GM19025 (cell line): ENCODE measurements around the gene SLC12A8.
A peak's percentile ranks its signal among the peaks of the same experiment; 100 is the strongest.

Experiments used
- ATAC-seq: cut with Tn5 transposase; IDR thresholded peaks from one replicate; pipeline ENCODE4 v1.9.1; 2021; ENCODE audit warnings: mild to moderate bottlenecking, low read depth, moderate library complexity; ENCODE audit not compliant: unreplicated experiment

Gene SLC12A8

DNA sequence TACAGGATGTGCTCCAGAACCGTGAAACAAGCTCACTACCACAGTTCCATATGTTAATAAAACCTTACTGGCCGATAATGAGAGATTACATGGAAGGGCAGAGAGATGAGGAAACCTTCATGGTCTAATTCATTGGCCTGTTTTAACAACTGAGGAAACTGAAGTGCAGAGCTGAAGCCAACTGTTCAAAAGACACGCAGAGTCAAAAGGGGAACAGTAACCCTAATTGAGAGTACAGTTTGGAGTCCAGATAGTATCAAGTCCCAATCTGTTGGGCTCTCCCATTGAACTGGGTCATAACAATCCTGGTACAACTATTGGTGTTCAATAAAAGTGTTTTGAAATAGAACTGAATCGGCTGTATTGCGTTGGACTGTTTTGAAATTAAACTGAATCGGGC is 69.6 kb downstream of the SLC12A8 start:
- no peak for ATAC-seq

DNA sequence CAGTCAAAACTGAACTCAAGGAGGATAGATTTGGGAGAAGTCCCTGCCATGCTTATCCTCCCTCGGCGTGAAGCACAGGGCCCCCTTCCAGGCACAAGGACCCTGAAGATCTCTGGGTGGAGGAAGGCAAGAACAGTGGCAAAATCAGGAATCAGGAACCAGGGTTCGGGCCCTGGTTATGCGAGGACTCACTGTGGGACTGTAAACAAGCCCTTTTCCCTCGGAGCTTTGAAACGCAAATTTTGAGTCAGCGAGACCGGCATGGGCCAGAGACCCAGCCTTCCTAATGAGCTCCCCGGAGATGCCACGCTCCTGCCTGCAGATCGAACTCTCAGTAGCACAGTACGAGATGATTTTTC is 70.1 kb downstream of the SLC12A8 start:
- no peak for ATAC-seq

DNA sequence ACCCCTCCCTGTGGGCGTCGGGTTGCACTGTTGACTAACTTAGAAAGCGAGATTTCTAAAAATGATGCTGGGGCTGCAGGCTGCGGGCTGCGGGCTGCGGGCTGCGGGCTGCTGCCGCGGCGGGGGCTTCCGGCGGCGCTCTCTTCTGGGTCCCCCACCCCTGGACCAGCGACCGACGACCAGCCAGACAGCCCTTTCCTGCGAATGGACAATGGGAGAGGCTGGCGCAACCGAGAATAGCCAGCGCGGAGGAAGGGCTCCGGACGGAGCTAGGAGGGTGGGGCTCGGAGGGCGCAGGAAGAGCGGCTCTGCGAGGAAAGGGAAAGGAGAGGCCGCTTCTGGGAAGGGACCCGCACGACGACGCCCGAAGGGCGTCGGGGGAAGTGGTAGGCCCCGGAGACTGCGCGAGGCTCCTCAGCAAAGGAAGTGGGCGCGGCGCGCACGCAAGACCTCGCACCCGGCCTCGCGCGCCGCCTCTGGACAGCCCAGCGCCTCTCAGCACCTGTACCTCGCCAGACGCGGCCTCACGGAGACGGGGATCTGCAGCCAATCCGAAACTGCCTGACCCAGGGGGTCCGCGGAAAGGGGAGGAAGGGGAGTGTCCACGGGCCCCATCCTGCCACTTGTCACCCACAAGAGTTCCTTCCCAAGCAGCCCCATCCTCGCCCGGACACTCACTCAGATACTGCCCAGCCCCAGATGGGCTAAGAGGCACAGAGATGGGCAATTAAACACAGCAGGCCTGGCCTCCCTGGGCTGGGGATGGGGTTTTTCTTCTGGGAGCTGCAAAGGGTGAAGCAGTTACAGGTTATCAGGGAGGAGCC is 70.7 kb downstream of the SLC12A8 start:
- peak; percentile 60 for ATAC-seq

DNA sequence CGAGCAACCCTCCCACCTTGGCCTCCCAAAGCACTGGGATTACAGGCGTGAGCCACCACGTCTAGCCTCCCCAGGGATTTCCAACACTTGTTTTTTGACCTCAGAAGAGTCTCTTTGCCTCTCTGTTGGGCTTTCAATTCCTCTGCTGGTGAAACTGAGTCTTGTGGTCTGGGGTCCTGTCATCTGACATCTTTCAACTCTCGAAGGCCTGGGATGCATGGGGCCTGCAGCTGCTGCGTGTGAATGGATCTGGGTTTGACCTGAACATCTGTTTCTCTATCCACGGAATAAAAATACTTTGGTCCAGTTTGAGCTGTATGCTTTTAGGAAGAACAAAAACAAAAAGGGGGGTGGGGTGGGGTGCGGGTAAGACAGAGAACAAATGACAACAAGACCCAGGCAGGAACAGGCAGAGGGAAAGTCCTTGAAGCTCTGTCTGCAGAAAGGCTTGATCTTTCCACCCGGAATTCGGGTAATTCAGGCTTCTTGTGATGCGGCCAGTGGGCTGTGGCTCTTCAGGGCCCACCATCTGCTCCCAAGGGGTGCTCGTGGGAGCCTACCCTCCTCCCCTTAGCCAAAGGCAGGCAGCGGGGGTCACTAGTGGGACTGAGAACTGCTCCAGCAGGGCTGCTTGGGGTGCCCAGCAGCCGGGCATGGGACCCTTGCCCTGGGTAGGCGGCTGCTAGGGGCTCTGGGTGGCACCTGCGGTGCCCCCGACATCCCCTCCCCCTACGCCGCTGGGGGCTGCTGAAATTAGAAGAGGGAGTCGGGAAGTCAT is 71.5 kb downstream of the SLC12A8 start:
- peak; percentile 14 for ATAC-seq

DNA sequence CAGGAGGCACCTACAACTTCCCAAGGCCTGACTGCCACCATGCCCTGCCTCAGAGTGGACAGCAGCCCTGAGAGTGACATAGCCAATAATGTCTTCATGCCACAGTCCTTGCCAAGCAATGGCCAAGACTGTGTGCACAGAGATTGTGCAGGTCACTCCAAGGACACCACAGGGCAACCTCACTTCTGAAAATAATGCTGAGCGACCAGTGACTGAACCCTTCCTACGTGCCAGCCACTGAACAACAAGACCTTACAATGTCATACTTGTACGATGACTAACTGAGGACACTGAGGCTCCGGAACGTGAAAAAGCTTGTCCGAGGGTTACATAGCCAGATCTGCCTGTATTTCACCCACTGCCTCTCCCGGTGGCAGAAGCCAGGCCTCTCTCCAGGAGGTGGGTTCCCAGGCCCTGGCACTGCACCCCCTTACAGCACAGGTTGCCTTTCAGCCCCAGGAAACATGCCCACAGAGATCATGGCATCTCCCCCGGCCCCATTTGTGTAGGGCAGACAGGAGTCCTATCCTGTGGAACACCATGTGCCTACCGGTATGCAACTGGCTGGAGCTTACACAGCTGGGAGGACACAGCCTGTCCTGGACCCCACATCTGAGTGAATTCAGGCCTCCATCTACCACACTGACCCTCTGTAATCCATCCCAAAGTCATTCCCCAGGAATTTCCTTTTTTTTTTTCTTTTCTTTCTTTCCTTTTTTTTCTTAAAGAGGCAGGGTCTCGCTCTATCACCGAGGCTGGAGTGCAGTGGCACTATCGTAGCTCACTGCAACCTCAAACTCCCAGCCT is 72.3 kb downstream of the SLC12A8 start:
- ATAC-seq, result no peak

DNA sequence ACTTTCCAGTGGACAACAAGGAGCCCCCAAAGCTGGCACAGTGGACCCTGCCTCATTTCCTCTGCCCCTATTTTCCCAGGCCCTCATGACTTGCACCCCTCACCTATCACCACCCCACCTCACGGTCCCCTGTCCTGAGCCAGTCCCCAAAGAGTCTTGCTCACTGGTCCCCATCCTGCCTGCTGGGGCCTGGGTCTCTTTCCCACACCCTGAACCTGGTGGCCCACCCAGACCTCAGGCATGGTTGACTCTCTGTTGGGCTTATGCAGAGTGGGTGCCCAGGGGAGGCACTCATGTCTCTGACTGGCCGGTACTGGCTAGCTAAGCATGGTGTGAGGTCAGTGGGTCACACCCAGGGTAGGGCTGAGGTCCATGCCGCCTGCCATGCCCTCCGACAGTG is 73.2 kb downstream of the SLC12A8 start:
- ATAC-seq, result no peak

DNA sequence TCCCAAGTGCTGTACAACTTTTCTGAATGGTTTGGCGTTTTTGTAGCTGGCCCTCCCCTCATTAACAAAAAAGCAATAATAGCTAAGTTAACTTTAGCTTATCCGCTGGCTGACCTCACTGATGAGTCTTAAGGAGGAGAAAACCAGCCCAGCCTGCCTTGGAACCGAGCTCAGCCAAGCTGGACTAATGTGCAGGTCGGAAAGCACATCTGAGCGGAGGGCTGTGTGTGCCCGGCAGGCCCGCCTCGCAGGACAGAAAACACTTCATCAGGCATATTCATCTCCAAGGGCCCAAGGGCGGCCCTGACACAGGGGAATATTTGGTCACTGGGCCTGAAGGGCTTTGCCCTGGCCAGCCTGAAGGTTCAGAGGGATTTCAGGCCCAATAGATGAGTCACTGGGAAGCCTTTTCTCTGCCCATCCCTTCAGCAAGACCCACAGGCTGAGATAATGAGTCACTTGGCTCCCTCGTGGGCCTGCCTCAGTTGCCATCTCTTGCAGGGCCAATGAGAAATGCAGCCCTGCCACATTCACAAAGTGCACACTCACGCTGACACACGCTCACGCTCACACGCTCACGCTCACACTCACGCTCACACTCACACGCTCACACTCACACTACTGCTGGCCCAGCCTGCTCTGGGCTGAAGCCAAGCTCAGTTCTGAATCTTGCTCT is 75.1 kb downstream of the SLC12A8 start:
- no peak for ATAC-seq

DNA sequence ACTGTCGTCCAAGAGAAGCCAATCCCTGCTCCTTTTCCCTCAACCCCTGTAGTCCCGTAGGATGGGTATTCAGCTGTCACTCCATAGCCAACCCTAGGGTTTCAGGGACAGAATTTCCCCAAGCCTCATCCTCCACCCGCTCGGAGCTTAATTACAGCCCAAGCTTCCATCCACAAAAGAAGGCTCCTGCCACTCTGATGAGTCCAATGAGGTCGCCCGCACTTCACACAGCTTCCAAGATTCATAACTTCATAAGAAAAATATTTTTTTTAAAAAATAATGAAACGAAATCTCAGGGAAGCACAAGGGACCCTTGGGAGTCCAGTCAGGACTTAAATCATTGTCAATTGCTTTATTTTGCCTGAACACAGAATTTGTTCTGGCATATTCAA is 75.6 kb downstream of the SLC12A8 start:
- ATAC-seq, result no peak

DNA sequence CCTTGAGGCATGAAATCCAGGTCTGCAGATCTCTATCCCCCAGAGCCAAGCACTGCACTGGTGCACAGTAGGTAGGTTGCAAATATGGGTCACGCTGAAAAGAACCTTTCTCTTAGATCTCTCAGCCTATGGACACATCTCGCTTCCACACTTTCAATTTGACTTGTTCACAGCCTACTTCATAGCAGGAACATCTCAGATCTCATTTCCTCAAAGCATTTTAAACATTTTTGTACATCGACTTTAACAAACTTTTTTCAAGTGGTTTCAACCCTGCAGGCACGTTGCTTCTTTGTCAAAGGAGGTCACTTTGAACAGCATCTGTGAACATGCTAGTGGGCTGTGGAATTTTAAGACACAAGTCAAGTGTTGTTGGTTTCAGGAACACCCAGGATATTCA is 76.0 kb downstream of the SLC12A8 start:
- ATAC-seq, result no peak

DNA sequence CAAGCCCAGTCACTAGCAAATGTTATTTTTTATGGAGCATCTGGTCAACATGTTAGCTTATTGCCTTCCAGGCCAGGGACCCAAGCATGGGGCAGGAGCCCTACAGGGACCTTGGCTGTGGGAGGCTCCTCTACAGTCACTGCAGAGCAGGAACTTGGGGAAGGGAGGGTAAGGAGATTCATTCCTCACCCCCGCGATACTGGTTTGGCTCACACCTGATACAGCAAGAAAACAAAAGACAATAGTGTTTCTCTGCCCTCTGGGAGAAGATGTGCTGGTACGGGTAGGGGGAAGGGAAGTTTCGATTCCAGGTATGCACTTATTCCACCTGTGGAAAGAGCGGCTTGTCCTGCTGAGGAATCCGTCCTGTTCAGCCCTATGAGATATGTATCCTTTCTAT is 77.6 kb downstream of the SLC12A8 start:
- no peak for ATAC-seq

DNA sequence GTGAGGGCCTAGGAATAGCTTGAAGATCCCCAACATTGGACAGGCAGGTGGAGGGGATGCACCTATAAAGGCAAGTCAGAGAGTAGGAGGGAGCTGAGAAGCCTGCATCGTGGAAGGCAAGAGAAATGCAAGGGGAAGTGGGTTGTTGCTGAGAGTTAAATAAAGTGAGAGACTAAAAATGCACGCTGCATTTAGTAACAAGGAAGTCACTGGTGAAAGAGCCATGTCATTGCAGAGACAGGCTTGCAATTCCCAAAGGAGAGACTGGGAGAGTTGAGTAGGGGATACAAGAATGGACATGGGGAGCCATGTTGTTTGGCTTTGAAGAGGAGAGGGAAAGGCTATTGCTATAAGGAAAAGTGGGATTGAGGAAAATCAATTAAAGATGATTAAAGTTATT is 79.7 kb downstream of the SLC12A8 start:
- no peak for ATAC-seq

DNA sequence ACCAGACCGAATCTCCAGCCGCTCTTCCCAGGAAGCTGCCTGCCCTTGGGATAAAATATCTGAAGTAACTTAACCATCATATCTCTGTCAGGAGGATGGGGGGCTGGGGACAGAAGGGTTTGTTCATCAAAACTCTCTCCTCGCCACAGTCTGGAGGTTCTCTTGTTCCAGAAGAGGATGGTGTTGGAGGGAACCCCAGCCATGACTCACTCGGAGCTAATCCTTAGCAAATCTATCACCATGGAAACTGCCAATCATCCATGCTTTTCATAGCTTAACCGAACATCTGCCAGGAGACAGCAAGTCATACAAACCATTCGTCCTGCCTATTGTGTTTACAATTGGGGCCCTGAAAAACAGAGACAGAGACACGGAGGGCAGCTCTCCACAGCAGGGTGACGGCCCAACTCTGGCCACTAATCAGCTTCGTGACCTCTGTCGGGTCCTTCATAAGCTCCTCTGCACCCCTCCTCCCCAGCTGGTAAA is 83.0 kb downstream of the SLC12A8 start:
- ATAC-seq, result no peak

DNA sequence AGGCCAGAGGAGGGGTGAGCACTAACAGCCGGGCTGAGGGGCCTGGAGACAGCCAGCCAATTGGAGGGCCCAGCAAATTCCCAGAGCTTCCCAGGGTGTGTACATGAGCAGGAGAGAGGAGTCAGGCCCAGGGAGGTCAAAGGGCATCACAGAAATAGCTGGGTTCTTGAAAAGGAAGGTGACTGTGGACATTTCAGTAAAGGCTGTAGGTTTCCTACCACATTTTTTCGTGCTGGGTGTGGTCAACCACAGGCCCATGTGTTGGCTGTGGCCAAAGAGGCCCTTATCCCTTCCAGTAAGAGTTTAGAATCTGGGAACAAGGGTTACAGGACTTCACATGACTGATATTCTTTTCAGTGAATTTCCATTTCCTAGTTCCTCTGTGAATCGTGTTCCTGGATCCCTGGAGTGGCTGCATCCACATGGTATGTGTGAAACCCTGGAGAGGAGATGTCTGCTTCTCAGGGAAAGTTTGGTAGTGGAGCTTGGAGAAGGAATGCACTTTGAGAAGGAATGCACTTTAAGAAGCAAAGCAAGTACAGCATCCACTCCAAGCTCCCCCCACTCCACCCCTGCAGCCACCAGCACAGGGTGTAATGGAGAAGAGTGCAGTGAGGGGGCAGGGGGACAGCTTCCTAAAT is 83.6 kb downstream of the SLC12A8 start:
- no peak for ATAC-seq

DNA sequence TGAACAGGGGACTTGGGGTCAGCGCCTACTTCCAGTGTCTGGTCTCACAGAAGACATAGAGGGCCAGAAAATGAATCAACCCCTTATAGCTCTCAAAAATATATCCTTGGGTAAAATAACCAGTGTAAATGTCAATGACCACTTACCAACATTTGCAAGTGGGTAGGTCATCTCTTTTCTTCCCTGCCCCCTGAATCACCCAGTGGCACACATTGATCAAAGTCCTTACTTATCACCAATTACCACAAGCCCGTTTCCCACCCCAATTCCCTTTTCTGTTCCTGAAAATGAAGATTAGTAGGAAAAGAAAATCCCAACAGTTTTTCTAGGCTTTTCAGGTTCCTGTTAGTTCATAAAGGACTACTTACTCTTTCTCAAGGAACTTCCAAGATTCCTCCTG is 86.2 kb downstream of the SLC12A8 start:
- ATAC-seq, result no peak

DNA sequence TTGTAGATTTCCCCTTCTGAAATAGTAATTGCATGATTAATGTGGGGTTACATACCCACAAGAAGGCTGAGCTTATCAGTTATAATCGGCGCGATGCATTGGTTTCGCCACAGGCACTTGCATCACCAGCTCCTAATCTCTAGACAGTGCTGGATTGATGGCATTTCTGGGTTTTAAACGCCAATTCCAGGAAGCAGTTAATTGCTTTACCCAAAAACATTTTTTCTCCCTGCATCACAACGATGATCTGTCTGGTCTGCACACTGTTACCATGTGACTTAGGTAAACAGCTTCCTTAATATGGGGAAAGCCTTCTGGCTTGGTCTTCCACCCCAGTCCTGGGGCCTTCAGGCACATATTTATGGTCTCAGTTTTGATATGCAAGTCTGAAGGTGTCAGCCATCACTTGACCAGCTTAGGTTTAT is 86.7 kb downstream of the SLC12A8 start:
- ATAC-seq, result no peak

DNA sequence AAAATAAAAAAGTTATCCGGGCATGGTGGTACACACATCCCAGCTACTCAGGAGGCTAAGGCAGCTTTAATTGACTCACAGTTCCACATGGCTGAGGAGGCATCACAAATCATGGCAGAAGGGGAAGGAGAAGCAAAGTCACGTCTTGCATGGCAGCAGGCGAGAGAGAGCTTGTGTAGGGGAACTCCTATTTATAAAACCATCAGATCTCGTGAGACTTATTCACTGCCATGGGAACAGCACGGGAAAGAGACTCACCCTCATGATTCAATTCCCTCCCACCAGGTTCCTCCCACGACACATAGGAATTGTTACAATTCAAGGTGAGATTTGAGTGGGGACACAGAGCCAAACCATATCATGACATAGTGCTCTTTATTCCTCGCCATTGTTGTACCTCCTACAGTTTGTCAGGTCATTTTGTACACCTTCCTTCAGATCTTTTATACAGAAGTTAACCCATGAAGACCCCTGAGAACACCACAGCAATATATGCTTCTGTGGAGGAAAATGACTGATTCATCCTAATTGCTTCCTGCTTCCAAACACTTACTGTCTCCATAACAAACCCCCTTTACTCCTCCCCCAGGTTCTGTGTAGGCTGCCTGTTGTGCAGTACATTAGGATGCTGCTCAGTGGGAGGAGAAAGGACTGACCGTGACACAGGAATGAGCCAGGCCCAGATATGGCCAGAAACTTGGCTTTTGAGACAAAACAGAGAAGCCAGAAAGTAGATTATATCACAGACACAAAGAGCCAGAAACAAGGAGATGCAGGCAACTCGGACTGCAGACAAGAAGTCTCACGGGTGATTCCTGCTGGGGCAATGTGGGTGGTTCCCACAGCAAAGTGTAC is 88.9 kb downstream of the SLC12A8 start:
- no peak for ATAC-seq

DNA sequence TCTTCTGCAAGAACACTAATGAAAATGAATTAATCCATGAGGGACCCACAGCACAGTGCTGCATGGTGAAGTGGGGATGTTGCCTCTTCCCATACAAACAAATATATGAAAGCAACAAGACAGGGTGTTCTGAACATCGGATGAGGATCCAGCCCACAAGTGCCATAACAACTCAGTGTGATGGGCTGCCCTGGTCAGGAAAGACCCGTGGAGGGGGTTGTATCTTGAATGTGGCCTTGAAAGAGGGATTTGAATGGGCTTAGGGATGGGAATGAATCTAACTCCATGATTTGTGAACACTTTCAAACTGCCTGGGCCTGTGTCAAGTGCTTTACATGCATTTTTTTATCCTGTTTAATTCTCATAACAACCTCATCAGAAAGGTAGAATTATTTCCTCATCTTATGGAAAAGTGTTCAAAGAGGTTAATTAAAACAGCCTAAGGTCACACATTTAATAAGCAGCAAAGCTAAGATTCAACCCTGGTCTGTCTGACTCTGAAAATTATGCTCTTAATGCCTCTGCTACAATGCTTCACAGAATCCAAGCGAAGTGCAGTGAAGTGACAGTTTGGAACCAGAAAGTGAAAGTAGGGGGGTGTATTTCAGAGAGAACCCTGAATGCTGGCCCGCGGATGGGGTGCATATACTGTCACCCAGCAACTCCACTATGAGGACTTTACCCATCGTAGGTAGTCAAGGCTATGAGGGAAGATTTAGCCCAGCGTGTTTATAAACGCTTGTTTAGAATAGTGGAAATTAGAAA is 91.1 kb downstream of the SLC12A8 start:
- no peak for ATAC-seq

DNA sequence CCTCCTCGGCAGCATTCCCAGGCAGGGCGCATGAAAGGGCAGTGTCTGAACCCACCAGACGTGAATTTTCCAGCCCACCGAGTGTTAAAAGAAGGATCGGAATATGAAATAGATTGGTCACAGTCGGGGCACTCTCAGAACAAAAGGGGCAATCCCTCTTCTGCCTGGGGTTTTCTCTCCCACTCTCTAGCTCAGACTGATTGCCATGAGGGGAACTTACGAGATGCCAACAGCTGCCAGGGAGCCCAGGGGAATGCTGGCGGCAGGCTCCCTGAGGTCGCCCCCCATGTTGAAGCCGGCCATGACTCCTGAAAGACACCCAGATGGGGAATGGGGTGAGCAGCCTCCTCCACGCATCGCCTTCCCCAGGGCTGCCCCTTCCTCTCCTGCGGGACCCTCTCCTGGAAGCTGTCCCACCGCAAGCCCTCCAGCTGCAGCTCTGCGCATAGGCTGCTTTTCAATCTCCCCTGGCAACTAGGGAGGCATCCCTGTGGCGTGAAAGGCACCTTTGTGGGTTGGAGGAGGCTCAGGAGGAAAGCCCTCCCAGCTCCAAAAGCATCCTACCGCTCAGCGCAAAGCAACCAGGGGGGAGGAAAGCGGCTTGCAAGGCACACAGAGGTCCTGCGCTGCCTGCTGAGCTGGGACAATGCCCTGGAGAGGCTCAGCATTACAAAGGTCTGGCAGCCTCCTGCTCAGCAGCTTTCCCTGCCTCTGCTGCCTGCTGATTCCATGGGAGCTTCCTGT is 92.0 kb downstream of the SLC12A8 start:
- ATAC-seq, result no peak
